Measurements from ENCODE around the gene FBN3.

DNA sequence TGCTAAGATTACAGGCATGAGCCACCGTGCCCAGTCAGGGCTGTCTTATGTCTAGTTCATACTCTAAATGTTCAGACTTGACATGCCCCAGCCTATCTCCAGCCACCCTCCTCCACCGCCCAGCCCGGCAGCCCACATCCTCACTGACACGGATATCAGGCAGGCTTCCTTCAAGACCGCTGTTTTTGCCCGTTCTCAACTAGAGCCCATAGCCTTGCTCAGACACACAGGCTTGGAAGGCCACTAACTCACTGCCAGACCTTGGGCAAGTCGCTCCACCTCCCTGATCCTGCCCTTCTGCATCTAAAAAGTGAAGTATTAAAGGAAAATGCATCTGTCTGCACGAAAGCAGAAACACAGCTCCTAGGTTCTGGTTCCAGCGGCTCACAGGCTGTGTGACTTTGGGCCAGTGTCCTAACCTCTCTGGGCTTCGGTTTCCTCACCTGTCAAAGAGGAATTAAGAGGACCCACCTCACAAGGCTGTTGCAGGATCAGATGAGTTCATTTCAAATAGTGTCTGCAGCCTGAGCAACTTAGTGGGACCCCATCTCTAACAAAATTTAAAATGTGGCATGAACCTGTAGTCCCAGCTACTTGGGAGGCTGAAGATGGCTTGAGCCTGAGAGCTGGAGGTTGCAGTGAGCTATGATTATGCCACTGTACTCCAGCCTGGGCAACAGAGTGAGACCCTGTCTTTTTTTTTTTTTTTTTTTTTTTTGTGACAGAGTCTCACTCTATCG, 45.3 kb upstream of the FBN3 start:
- TF ChIP-seq CTCF (IDR thresholded peaks at IDR 0.05) (no peak), POLR2A (IDR thresholded peaks at IDR 0.05) (no peak)

Data from lower leg skin (tissue), 3 donors.